HepG2 (cell line): ENCODE measurements around the gene SERTAD2. TPM values are rescaled to one million over a fixed set of nuclear protein-coding genes. Genes with fewer than 3 reads are reported as not detected.

Experiments used
- ATAC-seq: fragments of 200-7000 bp; cut with Tn5 transposase; 3 replicates; pipeline ENCODE4 v1.9.1; 2020; ENCODE audit warnings: mild to moderate bottlenecking, moderate library complexity
- BruUV-seq: library from RNA; stranded (reverse); fragments of 400-500 nt; replicated peaks from 2 replicates; lab custom pipeline; 2021; lab: Mats Ljungman, UMichigan
- CTCF ChIA-PET: fragments of 300-600 bp; formaldehyde crosslinking; extraction: SDS; loops from one replicate; lab custom pipeline; 2021; ENCODE audit warnings: low total read pairs, inconsistent platforms, low intra/inter-chr PET ratio; lab: Yijun Ruan, JAX
- POLR2A ChIA-PET: fragments of 350-600 bp; sonication (Branson Sonifier 250); formaldehyde crosslinking; loops from one replicate; lab custom pipeline; 2020; ENCODE audit warnings: antibody characterized with exemption, inconsistent platforms; lab: Yijun Ruan, JAX
- DNase-seq: peaks from one replicate; pipeline ENCODE4 v3.0.0-alpha.2; 2015; ENCODE audit warnings: low spot score
- FAIRE-seq: peaks from 3 replicates; lab custom pipeline; 2011; peaks lifted over from hg19 to GRCh38; lab: Jason Lieb, UNC
- H2AFZ ChIP-seq: one replicate; pipeline ENCODE4 v1.6.1; 2011; ENCODE audit warnings: low read length, inconsistent platforms
- H3K27ac ChIP-seq: fragments of 300-600 bp; 3 replicates; pipeline ENCODE4 v1.8.0; 2011; ENCODE audit warnings: mixed run types, mild to moderate bottlenecking, mixed read lengths, low read length, inconsistent platforms; ENCODE audit not compliant: insufficient read depth; ENCODE audit errors: extremely low read length
- H3K27me3 ChIP-seq, 2 experiments: fragments of 200-600 bp in 1 of 2; 2 replicates in 1 of 2; 3 replicates in 1 of 2; pipeline versions ENCODE4 v1.6.0 to v1.8.0; 2011; ENCODE audit warnings: low read length in 2 of 2, mild to moderate bottlenecking in 2 of 2, moderate library complexity in 2 of 2, inconsistent platforms in 1 of 2; ENCODE audit not compliant: insufficient read depth in 2 of 2, control insufficient read depth in 1 of 2
- H3K36me3 ChIP-seq, 2 experiments: fragments of 200-600 bp in 1 of 2; replicated peaks in 1 of 2; 2 replicates in 1 of 2; 3 replicates in 1 of 2; pipeline versions ENCODE4 v1.5.1 to v1.8.0; 2011; ENCODE audit warnings: low read length in 2 of 2, inconsistent platforms in 1 of 2; ENCODE audit not compliant: insufficient read depth in 2 of 2, control insufficient read depth in 1 of 2
- H3K4me1 ChIP-seq: 2 replicates; pipeline ENCODE4 v1.5.1; 2012; ENCODE audit warnings: low read length, inconsistent platforms; ENCODE audit not compliant: insufficient read depth
- H3K4me2 ChIP-seq: 2 replicates; pipeline ENCODE4 v1.6.0; 2011; ENCODE audit warnings: low read depth, low read length, inconsistent platforms
- H3K4me3 ChIP-seq, 3 experiments: fragments of 200-600 bp in 1 of 3; sonication (generic), shearing (Covaris generic) in 1 of 3; replicated peaks in 1 of 3; 2 replicates each; pipeline ENCODE4 v1.5.1; 2011 to 2016; ENCODE audit warnings: low read length in 3 of 3, inconsistent platforms in 2 of 3, low read depth in 2 of 3, mild to moderate bottlenecking in 2 of 3, control low read depth in 1 of 3, mixed read lengths in 1 of 3; ENCODE audit not compliant: insufficient read depth in 1 of 3
- H3K79me2 ChIP-seq: one replicate; pipeline ENCODE4 v1.6.1; 2011; ENCODE audit warnings: low read length, inconsistent platforms; ENCODE audit not compliant: insufficient read depth
- H3K9ac ChIP-seq: 2 replicates; pipeline ENCODE4 v1.6.0; 2011; ENCODE audit warnings: mild to moderate bottlenecking, low read depth, low read length, inconsistent platforms; ENCODE audit not compliant: insufficient read depth
- H3K9me3 ChIP-seq: 2 replicates; pipeline ENCODE4 v1.5.1; 2012; ENCODE audit warnings: mild to moderate bottlenecking, low read length
- H4K20me1 ChIP-seq: 2 replicates; pipeline ENCODE4 v1.6.0; 2011; ENCODE audit warnings: inconsistent platforms, mild to moderate bottlenecking, low read length, moderate library complexity; ENCODE audit not compliant: insufficient read depth
- SALL1 ChIP-seq: sonication (generic); formaldehyde crosslinking; IDR thresholded peaks from 2 replicates; pipeline ENCODE4 v1.8.0; 2022; ENCODE audit warnings: mild to moderate bottlenecking, missing genetic modification reagents
- SATB2 ChIP-seq: sonication (generic); formaldehyde crosslinking; IDR thresholded peaks from 2 replicates; pipeline ENCODE4 v1.5.0; 2020; ENCODE audit warnings: missing genetic modification reagents
- SP4 ChIP-seq: sonication (generic); formaldehyde crosslinking; IDR thresholded peaks from 2 replicates; pipeline ENCODE4 v1.8.1; 2023; ENCODE audit warnings: mild to moderate bottlenecking, missing genetic modification reagents
- STAG1 ChIP-seq: sonication (generic); formaldehyde crosslinking; IDR thresholded peaks from 2 replicates; pipeline ENCODE4 v1.4.0; 2020; ENCODE audit warnings: missing genetic modification reagents
- WGBS: methylation state at CpG from one replicate; pipeline ENCODE4 v1.1.6; 2017; ENCODE audit warnings: low lambda C conversion rate; 5-methylcytosine and 5-hydroxymethylcytosine counted together
- in situ Hi-C: cut with HindIII; loops from 2 replicates; pipeline ENCODE4 v1.10.0; 2017; ENCODE audit warnings: low pct_unique_long_range_greater_than_20kb; ENCODE audit not compliant: extremely low pct_ligation_motif_present
- intact Hi-C: fragments of 100-400 bp; cut with micrococcal nuclease; formaldehyde crosslinking; loops from one replicate; pipeline ENCODE4 v1.10.0; 2022; ENCODE audit not compliant: unreplicated experiment
- polyA plus RNA-seq, 8 experiments: library from polyadenylated mRNA; depleted of rRNA in 3 of 8; stranded (reverse) in 7 of 8; unstranded in 1 of 8; fragments of >200 nt; fragmentation: Illumina TruSeq in 4 of 8; extraction: Trizol in 4 of 8; gene quantifications; 2 replicates each; pipeline versions ENCODE4 v1.2.1 to v1.2.3, GENCODE V29; 2011 to 2016; ENCODE audit warnings: low read depth in 4 of 8, missing spikeins in 1 of 8, mixed read lengths in 1 of 8; ENCODE audit not compliant: insufficient read depth in 1 of 8
- total RNA-seq, 5 experiments: library from RNA; depleted of rRNA; stranded (reverse); fragments of >200 nt; fragmentation: Illumina TruSeq; extraction: Trizol; gene quantifications; 2 replicates each; pipeline ENCODE4 v1.2.3, GENCODE V29; 2016; ENCODE audit warnings: low read depth in 1 of 5
- TF ChIP-seq, protein P1 (sequence below): sonication (generic); formaldehyde crosslinking; IDR thresholded peaks from 2 replicates; pipeline ENCODE4 v1.5.1; 2020; ENCODE audit warnings: missing genetic modification reagents, mild to moderate bottlenecking, borderline replicate concordance
- TF ChIP-seq, protein P2 (sequence below): IDR thresholded peaks from 2 replicates; pipeline ENCODE4 v1.6.1; 2016; ENCODE audit warnings: missing genetic modification reagents, missing compliant biosample characterization
- TF ChIP-seq, protein P3 (sequence below): sonication (generic); formaldehyde crosslinking; IDR thresholded peaks from 2 replicates; pipeline ENCODE4 v1.5.0; 2020; ENCODE audit warnings: mild to moderate bottlenecking, missing genetic modification reagents, moderate library complexity

Gene SERTAD2
- total and polyA plus RNA-seq, 2 of the 13 experiments (the other 11 are each of a cell fraction or from before 2014, with no cell fraction given): 6.7 to 22.6 TPM

DNA sequence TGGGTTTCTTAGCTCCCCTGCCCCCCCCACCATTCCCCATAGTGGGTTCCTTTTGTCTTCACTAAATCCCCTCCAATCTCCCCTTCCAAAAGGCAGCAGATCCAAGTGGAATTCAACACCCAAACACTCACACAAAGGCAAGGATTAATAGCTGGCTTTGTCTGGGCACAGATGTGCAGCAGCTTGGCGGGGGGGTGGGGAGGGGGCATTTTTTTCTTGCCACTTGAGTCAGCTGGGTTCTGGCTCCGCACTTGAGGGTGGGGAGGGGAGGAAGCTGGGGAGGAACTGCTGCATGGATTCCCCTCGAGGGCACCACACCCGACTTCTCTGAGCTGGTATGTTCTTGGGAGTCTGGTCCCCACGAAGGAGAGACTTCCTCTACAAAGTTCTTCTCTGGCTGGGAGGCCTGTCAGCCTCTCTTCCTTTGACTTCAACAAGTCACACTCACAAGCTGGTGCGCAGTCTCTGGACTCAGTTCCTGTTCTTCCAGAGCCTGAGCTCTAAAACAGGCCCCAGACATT is 36.0 kb downstream of the SERTAD2 start:
- ChIA-PET POLR2A (interaction anchor here (0.7 kb wide), 1 partner anchor 26 kb away, joined by 3 read pairs; no protein-coding TSS in a partner anchor), CTCF (no interaction called here)
- no peak for ATAC-seq
- H4K20me1 ChIP-seq: no peaks in the 10 kb centered on the region
- peaks cover 1% of the 10 kb centered on the region in 2 experiments; a peak in 2 of 5 replicates for H3K27me3 ChIP-seq
- H3K36me3 ChIP-seq: no peaks in the 10 kb centered on the region
- no peak overlapping the region for H3K9ac ChIP-seq
- intact Hi-C loops: no loop called here
- no peak for DNase-seq
- no peak overlapping the region for H3K27ac ChIP-seq
- TF ChIP-seq SATB2 (CRISPR knock-in tag): no peak
- TF ChIP-seq, protein P1, sequence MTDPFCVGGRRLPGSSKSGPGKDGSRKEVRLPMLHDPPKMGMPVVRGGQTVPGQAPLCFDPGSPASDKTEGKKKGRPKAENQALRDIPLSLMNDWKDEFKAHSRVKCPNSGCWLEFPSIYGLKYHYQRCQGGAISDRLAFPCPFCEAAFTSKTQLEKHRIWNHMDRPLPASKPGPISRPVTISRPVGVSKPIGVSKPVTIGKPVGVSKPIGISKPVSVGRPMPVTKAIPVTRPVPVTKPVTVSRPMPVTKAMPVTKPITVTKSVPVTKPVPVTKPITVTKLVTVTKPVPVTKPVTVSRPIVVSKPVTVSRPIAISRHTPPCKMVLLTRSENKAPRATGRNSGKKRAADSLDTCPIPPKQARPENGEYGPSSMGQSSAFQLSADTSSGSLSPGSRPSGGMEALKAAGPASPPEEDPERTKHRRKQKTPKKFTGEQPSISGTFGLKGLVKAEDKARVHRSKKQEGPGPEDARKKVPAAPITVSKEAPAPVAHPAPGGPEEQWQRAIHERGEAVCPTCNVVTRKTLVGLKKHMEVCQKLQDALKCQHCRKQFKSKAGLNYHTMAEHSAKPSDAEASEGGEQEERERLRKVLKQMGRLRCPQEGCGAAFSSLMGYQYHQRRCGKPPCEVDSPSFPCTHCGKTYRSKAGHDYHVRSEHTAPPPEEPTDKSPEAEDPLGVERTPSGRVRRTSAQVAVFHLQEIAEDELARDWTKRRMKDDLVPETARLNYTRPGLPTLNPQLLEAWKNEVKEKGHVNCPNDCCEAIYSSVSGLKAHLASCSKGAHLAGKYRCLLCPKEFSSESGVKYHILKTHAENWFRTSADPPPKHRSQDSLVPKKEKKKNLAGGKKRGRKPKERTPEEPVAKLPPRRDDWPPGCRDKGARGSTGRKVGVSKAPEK (CRISPR knock-in tag): no peak
- BruUV-seq: no TSS peak
- no peaks in the 10 kb centered on the region for H3K79me2 ChIP-seq
- no peak overlapping the region for H3K4me3 ChIP-seq
- WGBS: 32% methylated on average over 6 of the region's 6 CpGs
- no peak overlapping the region for H2AFZ ChIP-seq
- H3K4me1 ChIP-seq: peaks cover 9% of the 10 kb centered on the region
- FAIRE-seq: no peak
- H3K4me2 ChIP-seq: no peak overlapping the region
- no peaks in the 10 kb centered on the region for H3K9me3 ChIP-seq
- in situ Hi-C loops: loop anchor here (25.0 kb wide), 1 partner anchor 945 kb away; no protein-coding TSS in a partner anchor

DNA sequence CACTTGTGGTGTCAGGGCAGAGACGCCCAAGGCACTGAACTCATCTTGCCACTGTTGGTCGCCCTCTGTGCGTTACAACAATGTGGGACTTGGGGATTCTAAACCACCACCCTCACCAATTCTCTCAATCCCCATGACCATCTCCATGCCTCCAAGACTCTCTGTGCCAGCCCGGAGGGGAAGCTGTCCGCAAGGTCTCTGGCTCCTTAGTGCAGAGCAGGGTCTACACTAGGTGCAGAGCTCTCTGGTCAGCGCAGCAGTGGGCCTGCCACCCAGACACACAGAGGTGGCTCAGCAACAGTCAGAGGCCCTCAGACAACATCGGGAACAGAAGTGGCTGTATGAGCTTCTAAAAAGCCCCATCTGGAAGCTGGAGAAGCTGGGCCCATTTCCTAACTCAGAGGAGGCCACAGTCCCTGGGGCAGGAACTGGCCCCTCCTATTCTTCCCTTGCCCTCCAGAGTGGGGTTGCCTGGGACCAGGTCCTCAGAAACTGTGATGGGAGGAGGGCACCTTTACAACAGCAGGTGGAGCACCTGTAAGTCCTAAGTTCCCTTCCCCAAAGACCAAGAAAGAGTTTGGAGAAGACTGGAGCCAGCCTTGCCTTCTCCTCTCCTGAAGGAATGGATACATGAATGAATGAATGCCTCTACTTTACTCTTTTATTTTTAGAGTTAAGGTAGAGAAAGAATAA is 37.7 kb downstream of the SERTAD2 start:
- ChIA-PET POLR2A (interaction anchor here (1.3 kb wide), 1 partner anchor 38 kb away, joined by 3 read pairs; the partner anchor contains the start of gene SERTAD2), CTCF (no interaction called here)
- no peak overlapping the region for H3K4me3 ChIP-seq
- DNase-seq (no peak), ATAC-seq (peak; percentile 49), FAIRE-seq (no peak)
- in situ Hi-C loops (loop anchor here (25.0 kb wide), 1 partner anchor 946 kb away; no protein-coding TSS in a partner anchor), intact Hi-C loops (no loop called here)
- TF ChIP-seq, protein P2, sequence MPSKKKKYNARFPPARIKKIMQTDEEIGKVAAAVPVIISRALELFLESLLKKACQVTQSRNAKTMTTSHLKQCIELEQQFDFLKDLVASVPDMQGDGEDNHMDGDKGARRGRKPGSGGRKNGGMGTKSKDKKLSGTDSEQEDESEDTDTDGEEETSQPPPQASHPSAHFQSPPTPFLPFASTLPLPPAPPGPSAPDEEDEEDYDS (CRISPR knock-in tag): no peak
- 0 out of 2 replicates have a peak, but pooled peaks have one; percentile 7 for TF ChIP-seq SALL1 (CRISPR knock-in tag)
- TF ChIP-seq, protein P3, sequence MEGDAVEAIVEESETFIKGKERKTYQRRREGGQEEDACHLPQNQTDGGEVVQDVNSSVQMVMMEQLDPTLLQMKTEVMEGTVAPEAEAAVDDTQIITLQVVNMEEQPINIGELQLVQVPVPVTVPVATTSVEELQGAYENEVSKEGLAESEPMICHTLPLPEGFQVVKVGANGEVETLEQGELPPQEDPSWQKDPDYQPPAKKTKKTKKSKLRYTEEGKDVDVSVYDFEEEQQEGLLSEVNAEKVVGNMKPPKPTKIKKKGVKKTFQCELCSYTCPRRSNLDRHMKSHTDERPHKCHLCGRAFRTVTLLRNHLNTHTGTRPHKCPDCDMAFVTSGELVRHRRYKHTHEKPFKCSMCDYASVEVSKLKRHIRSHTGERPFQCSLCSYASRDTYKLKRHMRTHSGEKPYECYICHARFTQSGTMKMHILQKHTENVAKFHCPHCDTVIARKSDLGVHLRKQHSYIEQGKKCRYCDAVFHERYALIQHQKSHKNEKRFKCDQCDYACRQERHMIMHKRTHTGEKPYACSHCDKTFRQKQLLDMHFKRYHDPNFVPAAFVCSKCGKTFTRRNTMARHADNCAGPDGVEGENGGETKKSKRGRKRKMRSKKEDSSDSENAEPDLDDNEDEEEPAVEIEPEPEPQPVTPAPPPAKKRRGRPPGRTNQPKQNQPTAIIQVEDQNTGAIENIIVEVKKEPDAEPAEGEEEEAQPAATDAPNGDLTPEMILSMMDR (CRISPR knock-in tag): peak; percentile 44
- peak; percentile 45 for TF ChIP-seq STAG1 (CRISPR knock-in tag)
- 0 out of 2 replicates have a peak, but pooled peaks have one; percentile 15 for TF ChIP-seq SP4 (CRISPR knock-in tag)
- 73% methylated on average over 7 of the region's 7 CpGs for WGBS
- H2AFZ ChIP-seq: no peak overlapping the region
- BruUV-seq: no TSS peak
- H3K9me3 ChIP-seq: no peaks in the 10 kb centered on the region
- no peaks in the 10 kb centered on the region; a peak in 2 of 5 replicates for H3K27me3 ChIP-seq
- no peak overlapping the region for H3K27ac ChIP-seq
- H3K9ac ChIP-seq: no peak overlapping the region
- no peaks in the 10 kb centered on the region for H4K20me1 ChIP-seq
- no peaks in the 10 kb centered on the region for H3K79me2 ChIP-seq
- peaks cover 9% of the 10 kb centered on the region for H3K4me1 ChIP-seq
- H3K36me3 ChIP-seq: no peaks in the 10 kb centered on the region
- no peak overlapping the region for H3K4me2 ChIP-seq
